Ishikawa (cell line): ENCODE data around the gene PVR.

ENCODE experiments used
- CEBPB ChIP-seq: IDR thresholded peaks from 2 replicates; pipeline ENCODE4 v1.6.1; 2012
- CREB1 ChIP-seq: IDR thresholded peaks from 2 replicates; pipeline ENCODE4 v1.6.1; 2012; ENCODE audit warnings: low read depth
- EGR1 ChIP-seq: IDR thresholded peaks from 2 replicates; pipeline ENCODE4 v1.6.1; 2012
- EP300 ChIP-seq: IDR thresholded peaks from 2 replicates; pipeline ENCODE4 v1.6.1; 2012; ENCODE audit warnings: borderline replicate concordance
- FOXM1 ChIP-seq: IDR thresholded peaks from 2 replicates; pipeline ENCODE4 v1.6.1; 2012; ENCODE audit warnings: low read depth, borderline replicate concordance
- MAX ChIP-seq: IDR thresholded peaks from 2 replicates; pipeline ENCODE4 v1.6.1; 2012
- NFIC ChIP-seq: IDR thresholded peaks from 2 replicates; pipeline ENCODE4 v1.6.1; 2012
- RAD21 ChIP-seq: IDR thresholded peaks from 2 replicates; pipeline ENCODE4 v1.6.1; 2012; ENCODE audit warnings: low read depth
- TAF1 ChIP-seq: IDR thresholded peaks from 2 replicates; pipeline ENCODE4 v1.6.1; 2012; ENCODE audit warnings: low read depth, mild to moderate bottlenecking
- TCF12 ChIP-seq: IDR thresholded peaks from 2 replicates; pipeline ENCODE4 v1.6.1; 2012; ENCODE audit warnings: low read depth
- TEAD4 ChIP-seq: IDR thresholded peaks from 2 replicates; pipeline ENCODE4 v1.6.1; 2012
- USF1 ChIP-seq: IDR thresholded peaks from 2 replicates; pipeline ENCODE4 v1.6.1; 2012
- YY1 ChIP-seq: IDR thresholded peaks from 2 replicates; pipeline ENCODE4 v1.6.1; 2012; ENCODE audit warnings: low read depth
- ZBTB7A ChIP-seq: IDR thresholded peaks from 2 replicates; pipeline ENCODE4 v1.6.1; 2012; ENCODE audit warnings: low read depth
- TF ChIP-seq, protein P1 (sequence below): IDR thresholded peaks from 2 replicates; pipeline ENCODE4 v1.6.1; 2012; ENCODE audit warnings: low read depth, mild to moderate bottlenecking

PVR gene

DNA sequence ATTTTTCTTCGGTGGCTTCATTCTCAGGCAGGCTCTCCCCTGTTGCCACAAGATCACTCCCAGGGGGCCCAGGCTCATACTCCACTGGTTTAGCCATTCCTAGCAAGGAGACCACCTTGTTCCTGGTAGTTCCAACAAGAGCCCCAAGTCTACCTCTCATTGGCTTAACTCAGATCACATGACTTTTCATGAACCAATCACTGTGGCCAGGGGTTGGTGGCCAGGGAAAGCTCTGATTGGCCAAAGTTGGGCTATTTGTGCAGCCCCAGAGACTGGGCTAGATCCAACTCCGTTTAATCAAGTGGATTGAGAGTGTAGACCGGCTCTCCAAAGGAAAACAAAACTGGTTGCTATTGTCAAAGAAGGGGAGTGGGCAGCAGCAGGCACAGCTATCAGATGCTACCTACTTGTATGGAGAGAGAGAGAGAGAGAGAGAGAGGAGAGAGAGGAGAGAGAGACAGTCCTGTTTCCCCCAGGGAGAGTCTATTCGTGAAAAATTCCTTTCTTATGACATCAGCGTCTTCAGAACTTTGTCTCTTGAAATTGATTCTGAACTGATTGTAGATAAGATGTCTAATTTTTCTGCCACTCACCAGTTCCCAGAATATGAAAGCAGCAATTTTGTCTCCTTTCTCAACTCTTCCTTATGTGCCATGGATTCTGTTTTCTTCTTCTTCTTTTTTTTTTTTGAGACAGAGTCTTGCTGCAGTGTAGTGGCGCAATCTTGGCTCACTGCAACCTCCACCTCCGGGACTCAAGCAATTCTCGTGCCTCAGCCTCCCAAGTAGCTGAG, 33.5 kb downstream of the PVR start:
- TF ChIP-seq USF1 (peak; percentile 80), CREB1 (no peak), CEBPB (peak; percentile 47; the same call in 1 of the 2 replicates), NFIC (no peak), EGR1 (no peak), ZBTB7A (no peak), RAD21 (no peak), TEAD4 (peak; percentile 69; the same call in 1 of the 2 replicates)
- TF ChIP-seq, protein P1, sequence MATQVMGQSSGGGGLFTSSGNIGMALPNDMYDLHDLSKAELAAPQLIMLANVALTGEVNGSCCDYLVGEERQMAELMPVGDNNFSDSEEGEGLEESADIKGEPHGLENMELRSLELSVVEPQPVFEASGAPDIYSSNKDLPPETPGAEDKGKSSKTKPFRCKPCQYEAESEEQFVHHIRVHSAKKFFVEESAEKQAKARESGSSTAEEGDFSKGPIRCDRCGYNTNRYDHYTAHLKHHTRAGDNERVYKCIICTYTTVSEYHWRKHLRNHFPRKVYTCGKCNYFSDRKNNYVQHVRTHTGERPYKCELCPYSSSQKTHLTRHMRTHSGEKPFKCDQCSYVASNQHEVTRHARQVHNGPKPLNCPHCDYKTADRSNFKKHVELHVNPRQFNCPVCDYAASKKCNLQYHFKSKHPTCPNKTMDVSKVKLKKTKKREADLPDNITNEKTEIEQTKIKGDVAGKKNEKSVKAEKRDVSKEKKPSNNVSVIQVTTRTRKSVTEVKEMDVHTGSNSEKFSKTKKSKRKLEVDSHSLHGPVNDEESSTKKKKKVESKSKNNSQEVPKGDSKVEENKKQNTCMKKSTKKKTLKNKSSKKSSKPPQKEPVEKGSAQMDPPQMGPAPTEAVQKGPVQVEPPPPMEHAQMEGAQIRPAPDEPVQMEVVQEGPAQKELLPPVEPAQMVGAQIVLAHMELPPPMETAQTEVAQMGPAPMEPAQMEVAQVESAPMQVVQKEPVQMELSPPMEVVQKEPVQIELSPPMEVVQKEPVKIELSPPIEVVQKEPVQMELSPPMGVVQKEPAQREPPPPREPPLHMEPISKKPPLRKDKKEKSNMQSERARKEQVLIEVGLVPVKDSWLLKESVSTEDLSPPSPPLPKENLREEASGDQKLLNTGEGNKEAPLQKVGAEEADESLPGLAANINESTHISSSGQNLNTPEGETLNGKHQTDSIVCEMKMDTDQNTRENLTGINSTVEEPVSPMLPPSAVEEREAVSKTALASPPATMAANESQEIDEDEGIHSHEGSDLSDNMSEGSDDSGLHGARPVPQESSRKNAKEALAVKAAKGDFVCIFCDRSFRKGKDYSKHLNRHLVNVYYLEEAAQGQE = no peak

DNA sequence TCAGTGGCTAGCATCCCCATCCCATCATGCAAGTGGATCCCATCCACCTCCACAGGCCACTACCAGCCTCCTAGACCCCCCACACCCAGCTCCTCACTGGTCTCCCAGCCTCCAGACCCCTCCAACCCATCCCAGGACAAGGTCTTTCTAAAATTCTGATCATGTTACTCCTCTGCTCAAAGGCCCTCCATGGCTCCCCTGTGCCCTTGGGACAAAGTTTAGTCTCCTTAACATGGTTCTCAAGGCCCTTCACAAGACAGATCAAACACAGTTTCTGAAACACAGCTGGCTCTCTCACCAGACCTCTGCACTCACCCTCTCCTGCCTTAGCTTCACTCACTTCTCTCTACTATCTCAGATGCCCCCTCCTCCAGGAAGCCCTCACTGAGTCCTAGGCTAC, 36.8 kb downstream of the PVR start:
- TF ChIP-seq CEBPB (no peak), TCF12 (no peak), NFIC (no peak), TAF1 (no peak), ZBTB7A (no peak), EGR1 (no peak), TEAD4 (no peak), FOXM1 (no peak), MAX (no peak), CREB1 (no peak), EP300 (no peak), YY1 (no peak), RAD21 (no peak), USF1 (no peak)
- TF ChIP-seq, protein P1 = no peak

DNA sequence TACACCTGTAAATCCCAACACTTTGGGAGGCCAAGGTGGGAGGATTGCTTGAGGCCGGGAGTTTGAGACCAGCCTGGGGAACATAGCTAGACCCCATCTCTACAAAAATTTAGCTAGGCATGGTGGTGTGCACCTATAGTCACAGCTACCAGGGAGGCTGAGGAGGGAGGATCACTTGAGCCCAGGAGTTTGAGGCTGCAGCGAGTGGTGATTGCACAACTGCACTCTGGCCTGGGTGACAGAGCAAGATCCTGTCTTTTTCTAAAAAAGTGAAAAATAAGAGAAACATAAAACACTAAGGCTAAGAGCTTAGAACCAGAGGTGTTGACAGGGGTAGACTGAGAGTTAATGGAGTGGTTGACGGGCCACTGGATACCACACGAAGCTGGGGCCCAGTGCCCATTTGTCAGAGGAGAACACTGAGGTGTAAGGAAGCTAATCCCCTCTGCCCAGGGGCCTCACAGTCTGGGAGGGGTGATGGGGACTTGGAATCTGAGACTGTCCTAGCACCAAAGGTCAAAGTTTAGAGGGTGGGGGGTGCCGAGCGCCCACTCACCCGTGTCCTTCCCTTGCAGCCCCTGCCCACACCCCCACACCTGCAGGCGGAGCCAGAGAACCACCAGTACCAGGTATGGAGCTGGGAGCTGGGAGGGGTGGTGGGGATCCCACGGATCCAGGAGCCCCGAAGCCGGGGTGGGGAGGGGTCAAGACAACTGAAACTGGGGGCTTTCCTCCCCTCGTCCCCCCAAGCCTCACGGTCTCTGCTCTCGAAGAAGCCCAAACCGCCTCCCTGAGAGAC, 38.5 kb downstream of the PVR start:
- no peak for TF ChIP-seq ZBTB7A
- no peak for TF ChIP-seq TAF1
- no peak for TF ChIP-seq MAX
- no peak for TF ChIP-seq CREB1
- TF ChIP-seq, protein P1 = no peak
- no peak for TF ChIP-seq RAD21
- TF ChIP-seq CEBPB = 0 out of 2 replicates have a peak, but pooled peaks have one; percentile 12
- no peak for TF ChIP-seq EP300

GRCh38 chr19:44682807-44683206, 39.1 kb downstream of the PVR start:
- TF ChIP-seq TEAD4 (no peak), EGR1 (no peak), YY1 (no peak), CEBPB (no peak), ZBTB7A (no peak), RAD21 (no peak), USF1 (no peak), NFIC (no peak)
